A549 (cell line): ENCODE data around the gene NAALADL1. TPM values are rescaled to one million over a fixed set of nuclear protein-coding genes. Genes with fewer than 3 reads are reported as not detected.

ENCODE experiments used
- ATAC-seq, 2 experiments: fragments of 200-7000 bp in 1 of 2; fragments of >200 bp in 1 of 2; cut with Nextera tagmentation in 1 of 2; cut with Tn5 transposase in 1 of 2; 3 replicates each; pipeline versions ENCODE4 v1.8.0 to v1.9.1; 2018 to 2020; ENCODE audit warnings: mild to moderate bottlenecking in 1 of 2, moderate library complexity in 1 of 2
- CTCF ChIA-PET: fragments of 300-600 bp; sonication (Branson Sonifier 250); formaldehyde crosslinking; extraction: SDS; loops from one replicate; lab custom pipeline; 2021; ENCODE audit warnings: antibody characterized with exemption, inconsistent platforms; lab: Yijun Ruan, JAX
- POLR2A ChIA-PET: fragments of 350-600 bp; formaldehyde crosslinking; extraction: SDS; loops from one replicate; lab custom pipeline; 2021; ENCODE audit warnings: antibody characterized with exemption, inconsistent platforms; lab: Yijun Ruan, JAX
- DNase-seq, 2 experiments: peaks; one replicate each; pipeline versions ENCODE4 v3.0.0 to v3.0.0-alpha.2; 2011 to 2016; ENCODE audit warnings: low read depth in 1 of 2, low spot score in 1 of 2
- FAIRE-seq: peaks from 2 replicates; lab custom pipeline; 2011; peaks lifted over from hg19 to GRCh38; lab: Jason Lieb, UNC
- H3K27ac ChIP-seq, 2 experiments: fragments of >200 bp; sonication (Bioruptor Twin); formaldehyde crosslinking; 3 replicates each; pipeline ENCODE4 v1.5.1; 2016 to 2017
- H3K4me1 ChIP-seq: fragments of >200 bp; sonication (Bioruptor Twin); formaldehyde crosslinking; 3 replicates; pipeline ENCODE4 v1.6.1; 2016
- H3K4me2 ChIP-seq: fragments of >200 bp; sonication (Bioruptor Twin); formaldehyde crosslinking; 3 replicates; pipeline ENCODE4 v1.6.1; 2016
- H3K4me3 ChIP-seq: fragments of >200 bp; sonication (Bioruptor Twin); formaldehyde crosslinking; 3 replicates; pipeline ENCODE4 v1.5.1; 2016
- H3K9me3 ChIP-seq: fragments of >200 bp; sonication (Bioruptor Twin); formaldehyde crosslinking; 3 replicates; pipeline ENCODE4 v1.6.1; 2016
- CBX2 ChIP-seq: fragments of 200-600 bp; sonication (generic); IDR thresholded peaks from 2 replicates; pipeline ENCODE4 v1.6.1; 2016; ENCODE audit warnings: low read depth, mild to moderate bottlenecking, borderline replicate concordance
- CBX8 ChIP-seq: fragments of 200-600 bp; sonication (generic); IDR thresholded peaks from 2 replicates; pipeline ENCODE4 v1.6.1; 2016
- CHD2 ChIP-seq: fragments of 150-350 bp; IDR thresholded peaks from 2 replicates; pipeline ENCODE4 v1.6.1; 2014; ENCODE audit warnings: low read length; ENCODE audit not compliant: partially characterized antibody
- CTCF ChIP-seq: fragments of >200 bp; sonication (Bioruptor Twin); formaldehyde crosslinking; IDR thresholded peaks from 3 replicates; pipeline ENCODE4 v1.5.1; 2016
- E2F6 ChIP-seq: IDR thresholded peaks from 2 replicates; pipeline ENCODE4 v1.6.1; 2012; ENCODE audit warnings: low read depth, borderline replicate concordance
- ELK1 ChIP-seq: fragments of 150-350 bp; IDR thresholded peaks from 2 replicates; pipeline ENCODE4 v1.6.1; 2014; ENCODE audit warnings: low read depth, mild to moderate bottlenecking, low read length
- EP300 ChIP-seq, 2 experiments: fragments of >200 bp; sonication (Bioruptor Twin); formaldehyde crosslinking; IDR thresholded peaks; 2 replicates in 1 of 2; 3 replicates in 1 of 2; pipeline ENCODE4 v1.6.1; 2016 to 2017
- HDAC2 ChIP-seq: fragments of 200-600 bp; sonication (generic); IDR thresholded peaks from 2 replicates; pipeline ENCODE4 v1.6.1; 2016
- MAX ChIP-seq: IDR thresholded peaks from 2 replicates; pipeline ENCODE4 v1.6.1; 2012
- NFE2L2 ChIP-seq: fragments of 150-350 bp; conservative IDR thresholded peaks from 2 replicates; pipeline ENCODE4 v1.6.1; 2014; ENCODE audit warnings: low read length
- NR3C1 ChIP-seq: fragments of >200 bp; sonication (Bioruptor Twin); formaldehyde crosslinking; IDR thresholded peaks from 3 replicates; pipeline ENCODE4 v1.6.1; 2017
- PHF8 ChIP-seq: fragments of 200-600 bp; sonication (generic); IDR thresholded peaks from 2 replicates; pipeline ENCODE4 v1.6.1; 2016; ENCODE audit warnings: low read depth, mild to moderate bottlenecking, antibody characterized with exemption, moderate library complexity, borderline replicate concordance
- POLR2A ChIP-seq: IDR thresholded peaks from 2 replicates; pipeline ENCODE4 v1.6.1; 2012; ENCODE audit warnings: mild to moderate bottlenecking, low read length
- RAD21 ChIP-seq, 2 experiments: fragments of >200 bp in 1 of 2; sonication (Bioruptor Twin) in 1 of 2; formaldehyde crosslinking in 1 of 2; IDR thresholded peaks in 1 of 2; conservative IDR thresholded peaks in 1 of 2; 2 replicates in 1 of 2; 3 replicates in 1 of 2; pipeline ENCODE4 v1.6.1; 2012 to 2018; ENCODE audit warnings: inconsistent platforms in 1 of 2
- REST ChIP-seq: fragments of 200-600 bp; sonication (generic); IDR thresholded peaks from 2 replicates; pipeline ENCODE4 v1.6.1; 2016; ENCODE audit warnings: antibody characterized with exemption, mild to moderate bottlenecking, moderate library complexity
- RFX5 ChIP-seq: fragments of 450-650 bp; IDR thresholded peaks from 2 replicates; pipeline ENCODE4 v1.7.1; 2014; ENCODE audit warnings: antibody characterized with exemption, mild to moderate bottlenecking, moderate library complexity
- SMC3 ChIP-seq: fragments of >200 bp; sonication (Bioruptor Twin); formaldehyde crosslinking; IDR thresholded peaks from 3 replicates; pipeline ENCODE4 v1.6.1; 2018; ENCODE audit warnings: inconsistent platforms
- TP53 ChIP-seq: fragments of 250-450 bp; sonication (Bioruptor Pico); IDR thresholded peaks from 2 replicates; pipeline ENCODE4 v1.5.0; 2021; ENCODE audit warnings: mild to moderate bottlenecking, moderate library complexity
- USF2 ChIP-seq: fragments of 450-650 bp; IDR thresholded peaks from 2 replicates; pipeline ENCODE4 v1.6.1; 2014; ENCODE audit warnings: antibody characterized with exemption
- WGBS: methylation state at CpG from one replicate; pipeline ENCODE4 v1.1.6; 2017; ENCODE audit errors: missing lambda C conversion rate; 5-methylcytosine and 5-hydroxymethylcytosine counted together
- polyA plus RNA-seq, 4 experiments: library from polyadenylated mRNA; depleted of rRNA in 3 of 4; stranded (reverse); fragments of >200 nt; fragmentation: RNase III in 1 of 4; extraction: RNeasy Plus Mini Kit Qiagen cat#74134 plus additional on column Dnase treatment in 1 of 4; gene quantifications; 2 replicates in 3 of 4; 3 replicates in 1 of 4; pipeline ENCODE4 v1.2.3, GENCODE V29; 2011 to 2017

NAALADL1 gene
- polyA plus RNA-seq, 2 of the 4 experiments (the other 2 are of a cell fraction) = not detected

GRCh38 chr11:64998141-64998540, 60.2 kb downstream of the NAALADL1 start:
- H3K9me3 ChIP-seq = no peaks in the 10 kb centered on the region
- CTCF ChIA-PET = interaction anchor here (0.7 to 6.4 kb wide), 11 partner anchors 10 to 151 kb away, joined by 3 to 47 read pairs (median 9); partner anchors contain the start of gene ARL2
- TF ChIP-seq MAX (no peak), E2F6 (no peak), CBX8 (no peak), EP300 (IDR thresholded peaks at IDR 0.05) (no peak), CHD2 (no peak), POLR2A (no peak), USF2 (no peak), ELK1 (no peak), REST (no peak), PHF8 (no peak), CBX2 (no peak), HDAC2 (no peak), RFX5 (no peak), TP53 (CRISPR knock-in tag) (no peak), NR3C1 (no peak), NFE2L2 (no peak)
- H3K27ac ChIP-seq = peak overlapping the region in 1 of 2 experiments; percentile 80; a peak in 4 of 6 replicates
- H3K4me3 ChIP-seq = no peak overlapping the region
- peak overlapping the region; percentile 63; the same call in 2 of the 3 replicates for H3K4me2 ChIP-seq
- POLR2A ChIA-PET = interaction anchor here (0.6 to 1.2 kb wide), 3 partner anchors 8 to 102 kb away, joined by 3 to 7 read pairs (median 4); no protein-coding TSS in a partner anchor
- H3K4me1 ChIP-seq = peaks cover 29% of the 10 kb centered on the region
- no peak for ATAC-seq
- FAIRE-seq = no peak
- peak in 1 of 2 experiments; percentile 40 for DNase-seq
- 25% methylated on average over 1 of the region's 1 CpG for WGBS

- H3K4me3 ChIP-seq = no peak within 1 kb of the TSS
- FAIRE-seq (no peak), ATAC-seq (peak; percentile 90), DNase-seq (peak; percentile 76 to 89)
- ChIA-PET CTCF (interaction anchor here (0.6 to 6.4 kb wide), 37 partner anchors 9 to 202 kb away, joined by 3 to 47 read pairs (median 4); partner anchors contain the start of genes ARL2, PPP2R5B and ZNHIT2), POLR2A (interaction anchor here (0.7 to 1.7 kb wide), 4 partner anchors 10 to 149 kb away, joined by 3 to 10 read pairs (median 4); partner anchors contain the start of gene ARL2)
- no peaks in the 10 kb centered on the region for H3K9me3 ChIP-seq
- peaks cover 29% of the 10 kb centered on the region for H3K4me1 ChIP-seq
- H3K4me2 ChIP-seq = peak within 1 kb of the TSS; percentile 63
- H3K27ac ChIP-seq = peak within 1 kb of the TSS; percentile 56 to 73
- TF ChIP-seq CTCF (peak; percentile 49; the same call in 2 of the 3 replicates), EP300 (IDR thresholded peaks at IDR 0.05) (no peak), RAD21 (conservative IDR thresholded peaks at IDR 0.05 in 1 of 2, IDR thresholded peaks at IDR 0.05 in 1 of 2) (peak; percentile 64 to 72), USF2 (peak; percentile 66), CHD2 (no peak), MAX (peak; percentile 45; the same call in 1 of the 2 replicates), SMC3 (peak; percentile 59)
- WGBS = 44% methylated on average over 8 of the region's 9 CpGs
These were observed 61.5 kb downstream of the NAALADL1 start, which contains the start of gene BATF2 for GRCh38 chr11:64996710-64997380. BATF2 (minus strand) TSS chr11:64996971; CDS start chr11:64996914, 57 bp downstream.
